Spleen (tissue), 7 donors: ENCODE data around the gene THSD7A.

Experiments used
- POLR2A ChIP-seq, 3 donors: fragments of 450-650 bp; IDR thresholded peaks; one replicate each; pipeline ENCODE4 v1.5.1; 2017; ENCODE audit warnings: antibody characterized with exemption in 3 of 3, mild to moderate bottlenecking in 1 of 3
- POLR2AphosphoS5 ChIP-seq, 3 donors: sonication (generic); formaldehyde crosslinking; IDR thresholded peaks; one replicate each; pipeline ENCODE4 v1.5.1; 2017; ENCODE audit warnings: antibody characterized with exemption in 3 of 3
- TF ChIP-seq, protein P1 (sequence below), 11 experiments: fragments of 200-600 bp in 7 of 11; fragments of 450-650 bp in 4 of 11; sonication (generic) in 4 of 11; IDR thresholded peaks in 8 of 11; conservative IDR thresholded peaks in 3 of 11; 1 replicate in 7 of 11; 2 replicates in 4 of 11; pipeline versions ENCODE4 v1.4.0 to v1.8.0; 2016 to 2021; ENCODE audit warnings: antibody characterized with exemption in 11 of 11, inconsistent platforms in 4 of 11, mild to moderate bottlenecking in 1 of 11
- donor health status: DM: no; HTN: no; CAD: no; lungs with moderate emphysema.
- donor health status: DM: no; HTN: no; CAD: no.
- donor health status: DM: no; HTN: no; CAD: no.

DNA sequence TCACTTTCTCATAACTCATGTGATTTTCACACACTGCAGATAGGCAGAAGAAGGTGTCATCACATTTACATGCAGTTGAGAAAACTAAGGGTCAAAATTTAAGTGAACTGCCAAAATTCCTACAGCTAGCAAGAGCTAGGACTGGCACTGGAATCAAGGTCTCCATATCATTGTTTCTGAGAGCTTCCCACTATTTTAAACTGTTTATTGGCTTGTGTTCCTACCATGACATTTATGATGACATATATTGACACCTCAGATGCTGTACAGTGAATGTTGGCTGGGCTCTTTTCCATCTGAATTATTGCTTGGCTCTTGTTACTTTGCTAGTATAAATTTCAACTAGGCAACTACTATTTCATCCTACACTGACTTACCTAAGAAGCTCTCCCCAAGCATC is 2.0 kb downstream of the THSD7A start:
- TF ChIP-seq, protein P1, sequence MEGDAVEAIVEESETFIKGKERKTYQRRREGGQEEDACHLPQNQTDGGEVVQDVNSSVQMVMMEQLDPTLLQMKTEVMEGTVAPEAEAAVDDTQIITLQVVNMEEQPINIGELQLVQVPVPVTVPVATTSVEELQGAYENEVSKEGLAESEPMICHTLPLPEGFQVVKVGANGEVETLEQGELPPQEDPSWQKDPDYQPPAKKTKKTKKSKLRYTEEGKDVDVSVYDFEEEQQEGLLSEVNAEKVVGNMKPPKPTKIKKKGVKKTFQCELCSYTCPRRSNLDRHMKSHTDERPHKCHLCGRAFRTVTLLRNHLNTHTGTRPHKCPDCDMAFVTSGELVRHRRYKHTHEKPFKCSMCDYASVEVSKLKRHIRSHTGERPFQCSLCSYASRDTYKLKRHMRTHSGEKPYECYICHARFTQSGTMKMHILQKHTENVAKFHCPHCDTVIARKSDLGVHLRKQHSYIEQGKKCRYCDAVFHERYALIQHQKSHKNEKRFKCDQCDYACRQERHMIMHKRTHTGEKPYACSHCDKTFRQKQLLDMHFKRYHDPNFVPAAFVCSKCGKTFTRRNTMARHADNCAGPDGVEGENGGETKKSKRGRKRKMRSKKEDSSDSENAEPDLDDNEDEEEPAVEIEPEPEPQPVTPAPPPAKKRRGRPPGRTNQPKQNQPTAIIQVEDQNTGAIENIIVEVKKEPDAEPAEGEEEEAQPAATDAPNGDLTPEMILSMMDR (IDR thresholded peaks at IDR 0.05 in 8 of 11, conservative IDR thresholded peaks at IDR 0.05 in 3 of 11) = no peak
- no peak for TF ChIP-seq POLR2A (IDR thresholded peaks at IDR 0.05)
- no peak for TF ChIP-seq POLR2AphosphoS5 (IDR thresholded peaks at IDR 0.05)
